Suprapubic skin (tissue), 4 donors: ENCODE data around the gene MAP2K3. TPM values are rescaled to one million over a fixed set of nuclear protein-coding genes. Genes with fewer than 3 reads are reported as not detected.

Experiments
- DNase-seq, 2 donors: peaks; one replicate each; pipeline ENCODE4 v3.0.0-alpha.2; 2019; ENCODE audit warnings: low spot score in 2 of 2
- H3K27ac ChIP-seq: fragments of 200-600 bp; sonication (generic); one replicate; pipeline ENCODE4 v1.5.1; 2019
- H3K27me3 ChIP-seq: fragments of 200-600 bp; sonication (generic); one replicate; pipeline ENCODE4 v1.5.1; 2019
- H3K36me3 ChIP-seq: fragments of 200-600 bp; sonication (generic); one replicate; pipeline ENCODE4 v1.5.1; 2019
- H3K4me1 ChIP-seq: fragments of 200-600 bp; sonication (generic); one replicate; pipeline ENCODE4 v1.5.1; 2019
- H3K4me3 ChIP-seq: fragments of 200-600 bp; sonication (generic); one replicate; pipeline ENCODE4 v1.5.1; 2019; ENCODE audit warnings: mild to moderate bottlenecking
- H3K9me3 ChIP-seq: fragments of 200-600 bp; sonication (generic); one replicate; pipeline ENCODE4 v1.5.1; 2019
- CTCF ChIP-seq, 2 donors: fragments of 200-600 bp in 1 of 2; fragments of 450-650 bp in 1 of 2; sonication (generic) in 1 of 2; IDR thresholded peaks; one replicate each; pipeline ENCODE4 v1.5.1; 2016 to 2019; ENCODE audit warnings: antibody characterized with exemption in 2 of 2, mild to moderate bottlenecking in 1 of 2, moderate library complexity in 1 of 2
- EP300 ChIP-seq: sonication (generic); formaldehyde crosslinking; IDR thresholded peaks from one replicate; pipeline ENCODE4 v1.6.1; 2017; ENCODE audit warnings: antibody characterized with exemption
- POLR2A ChIP-seq, 2 donors: fragments of 450-650 bp; IDR thresholded peaks; one replicate each; pipeline ENCODE4 v1.6.1; 2017; ENCODE audit warnings: antibody characterized with exemption in 2 of 2, mild to moderate bottlenecking in 2 of 2, moderate library complexity in 2 of 2
- POLR2AphosphoS5 ChIP-seq, 3 donors: sonication (generic); formaldehyde crosslinking; IDR thresholded peaks; one replicate each; pipeline ENCODE4 v1.6.1; 2017; ENCODE audit warnings: antibody characterized with exemption in 3 of 3
- WGBS: methylation state at CpG from one replicate; pipeline ENCODE4 v1.1.5; 2018; 5-methylcytosine and 5-hydroxymethylcytosine counted together
- total RNA-seq, 4 donors: library from RNA; depleted of rRNA; stranded (reverse); fragments of >200 nt; gene quantifications; one replicate each; pipeline ENCODE4 v1.1.0, GENCODE V29; 2016

The MAP2K3 gene
- total RNA-seq, 4 donors from 2014 or later: 54.5 to 97.4 (median 72.9) TPM

DNA sequence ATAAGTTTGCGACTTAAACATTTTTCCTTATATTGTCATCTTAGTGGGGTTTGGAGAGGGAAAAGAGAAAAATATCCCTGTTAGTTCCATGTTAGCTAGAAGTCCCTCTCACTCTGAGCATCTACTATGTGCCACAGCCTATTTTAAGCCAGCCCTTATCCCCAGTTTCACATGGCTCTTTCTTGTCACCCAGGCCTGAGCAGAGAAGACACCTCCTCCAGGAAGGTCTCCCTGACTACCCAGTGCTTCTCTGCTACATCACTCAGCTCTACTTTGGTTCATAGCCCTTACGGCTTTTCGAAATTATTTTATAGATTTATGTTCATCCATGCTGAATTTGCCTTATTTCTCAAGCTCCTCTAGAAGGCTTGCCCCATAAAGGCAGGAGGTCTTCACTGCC is 7.2 kb upstream of the MAP2K3 start:
- WGBS: 98% methylated on average over 3 of the region's 3 CpGs
- Histone ChIP-seq H3K27me3 (no peaks in the 10 kb centered on the region), H3K4me3 (no peak overlapping the region), H3K9me3 (no peaks in the 10 kb centered on the region), H3K36me3 (no peaks in the 10 kb centered on the region), H3K4me1 (peaks cover 41% of the 10 kb centered on the region), H3K27ac (no peak overlapping the region)
- no peak for DNase-seq
- TF ChIP-seq POLR2AphosphoS5 (IDR thresholded peaks at IDR 0.05) (no peak), EP300 (no peak), POLR2A (IDR thresholded peaks at IDR 0.05) (no peak), CTCF (IDR thresholded peaks at IDR 0.05) (no peak)

DNA sequence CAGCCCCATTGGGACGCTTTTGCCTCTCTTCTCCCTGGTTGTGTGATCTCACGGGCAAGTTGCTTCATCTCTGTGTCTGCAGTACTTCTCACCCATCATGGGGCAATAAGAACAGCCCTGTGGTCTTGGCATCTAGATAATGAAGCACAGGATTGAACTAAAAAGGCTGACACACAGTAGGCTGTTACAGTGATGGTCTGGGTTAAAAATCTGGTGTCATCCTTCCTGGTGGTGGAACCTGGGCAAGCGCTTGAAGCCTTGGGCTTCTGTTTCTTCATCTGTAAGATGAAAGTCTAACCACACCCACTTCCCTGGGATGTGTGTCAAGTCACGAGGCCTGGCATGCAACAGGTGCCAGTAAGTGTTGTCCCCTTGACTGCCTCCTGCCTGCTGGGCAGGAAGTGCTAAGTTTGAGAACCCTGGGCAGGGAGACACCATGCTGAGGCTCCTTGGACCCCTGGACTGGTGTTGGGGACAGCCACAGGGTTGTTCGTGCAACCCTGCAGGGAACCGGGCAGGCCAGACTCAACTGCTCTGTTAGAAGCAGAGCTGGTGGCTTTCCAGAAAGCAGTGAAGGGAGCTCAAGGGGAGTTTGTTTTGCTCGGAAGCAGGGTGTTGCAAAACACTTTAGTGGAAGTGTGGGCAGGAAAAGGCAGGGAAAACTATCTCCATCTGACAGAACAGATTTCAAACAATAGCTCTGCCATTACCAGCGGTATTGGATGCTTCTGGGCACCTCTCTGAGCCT is 5.9 kb upstream of the MAP2K3 start:
- TF ChIP-seq EP300: no peak
- TF ChIP-seq CTCF (IDR thresholded peaks at IDR 0.05): peak in 1 of 2 donors; percentile 24
- H3K9me3 ChIP-seq: no peaks in the 10 kb centered on the region
- H3K4me3 ChIP-seq: no peak overlapping the region
- peaks cover 47% of the 10 kb centered on the region for H3K4me1 ChIP-seq
- H3K27me3 ChIP-seq: no peaks in the 10 kb centered on the region
- H3K27ac ChIP-seq: no peak overlapping the region
- DNase-seq: peak in 1 of 2 donors; percentile 89
- H3K36me3 ChIP-seq: no peaks in the 10 kb centered on the region
- 46% methylated on average over 6 of the region's 8 CpGs for WGBS

- Histone ChIP-seq H3K27ac (no peak overlapping the region), H3K27me3 (no peaks in the 10 kb centered on the region), H3K4me3 (no peak overlapping the region), H3K9me3 (no peaks in the 10 kb centered on the region), H3K36me3 (no peaks in the 10 kb centered on the region), H3K4me1 (peaks cover 53% of the 10 kb centered on the region)
- DNase-seq: no peak
- 71% methylated on average over 6 of the region's 6 CpGs for WGBS
- TF ChIP-seq EP300: no peak
These were observed 5.3 kb upstream of the MAP2K3 start for GRCh38 chr17:21279198-21279535.

- no peak overlapping the region for H3K4me3 ChIP-seq
- H3K36me3 ChIP-seq: no peaks in the 10 kb centered on the region
- H3K9me3 ChIP-seq: no peaks in the 10 kb centered on the region
- H3K27ac ChIP-seq: no peak overlapping the region
- 87% methylated on average over 6 of the region's 6 CpGs for WGBS
- DNase-seq: no peak
- no peaks in the 10 kb centered on the region for H3K27me3 ChIP-seq
- peaks cover 53% of the 10 kb centered on the region for H3K4me1 ChIP-seq
- TF ChIP-seq POLR2A (IDR thresholded peaks at IDR 0.05) (no peak), POLR2AphosphoS5 (IDR thresholded peaks at IDR 0.05) (no peak), EP300 (no peak), CTCF (IDR thresholded peaks at IDR 0.05) (no peak)
These were observed 4.9 kb upstream of the MAP2K3 start for GRCh38 chr17:21279582-21279981.

- H3K4me3 ChIP-seq: no peak overlapping the region
- TF ChIP-seq CTCF (IDR thresholded peaks at IDR 0.05) (peak; percentile 94 to 99), POLR2AphosphoS5 (IDR thresholded peaks at IDR 0.05) (no peak), EP300 (no peak), POLR2A (IDR thresholded peaks at IDR 0.05) (no peak)
- WGBS: 24% methylated on average over 9 of the region's 10 CpGs
- H3K27me3 ChIP-seq: no peaks in the 10 kb centered on the region
- DNase-seq: peak in 1 of 2 donors; percentile 93
- no peaks in the 10 kb centered on the region for H3K9me3 ChIP-seq
- H3K27ac ChIP-seq: no peak overlapping the region
- no peaks in the 10 kb centered on the region for H3K36me3 ChIP-seq
- H3K4me1 ChIP-seq: peaks cover 50% of the 10 kb centered on the region
These were observed 4.4 kb upstream of the MAP2K3 start for GRCh38 chr17:21280081-21280518.

- Histone ChIP-seq H3K27ac (no peak overlapping the region), H3K9me3 (no peaks in the 10 kb centered on the region), H3K4me1 (peaks cover 50% of the 10 kb centered on the region), H3K36me3 (no peaks in the 10 kb centered on the region), H3K27me3 (no peaks in the 10 kb centered on the region), H3K4me3 (no peak overlapping the region)
- DNase-seq: peak in 1 of 2 donors; percentile 68
- 33% methylated on average over 5 of the region's 5 CpGs for WGBS
- TF ChIP-seq POLR2AphosphoS5 (IDR thresholded peaks at IDR 0.05): no peak
- no peak for TF ChIP-seq POLR2A (IDR thresholded peaks at IDR 0.05)
- no peak for TF ChIP-seq CTCF (IDR thresholded peaks at IDR 0.05)
- TF ChIP-seq EP300: no peak
These were observed 2.3 kb upstream of the MAP2K3 start for GRCh38 chr17:21282231-21282630.
